Measurements from ENCODE around the gene PSPN. TPM values are rescaled to one million over a fixed set of nuclear protein-coding genes. Genes with fewer than 3 reads are reported as not detected.

The PSPN gene
- total RNA-seq, 1 experiment from 2014 or later = 1.6 TPM

- in situ Hi-C loops (cut with HindIII; ENCODE audit: low pct_unique_long_range_greater_than_20kb, low sequenced_read_pairs) (no loop called here), intact Hi-C loops (cut with micrococcal nuclease; ENCODE audit: unreplicated experiment) (no loop called here)
- Histone ChIP-seq H3K4me3 (ENCODE audit: low read depth in 2 of 2, low read length in 2 of 2) (no peak overlapping the region), H3K4me1 (ENCODE audit: control insufficient read depth, insufficient read depth, low read length) (no peaks in the 10 kb centered on the region), H3K27ac (ENCODE audit: low read length) (no peak overlapping the region), H3K27me3 (ENCODE audit: control insufficient read depth, insufficient read depth, low read length) (no peaks in the 10 kb centered on the region), H3K9me3 (ENCODE audit: control insufficient read depth, insufficient read depth, low read depth, low read length) (no peaks in the 10 kb centered on the region), H3K36me3 (ENCODE audit: control insufficient read depth, insufficient read depth, low read length) (no peaks in the 10 kb centered on the region)
- ChIA-PET CTCF (no interaction called here), POLR2A (no interaction called here)
- BruUV-seq (replicated peaks) = no TSS peak
- TF ChIP-seq TCF7L2 (IDR thresholded peaks at IDR 0.05; ENCODE audit: low read depth, low read length) (no peak), CTCF (IDR thresholded peaks at IDR 0.05) (no peak), REST (IDR thresholded peaks at IDR 0.05; ENCODE audit: insufficient read depth in 1 of 2, low read depth in 2 of 2, low read length in 1 of 2) (no peak), POLR2AphosphoS5 (IDR thresholded peaks at IDR 0.05; ENCODE audit: low read depth, low read length) (no peak), SIN3A (IDR thresholded peaks at IDR 0.05; ENCODE audit: borderline replicate concordance, insufficient read depth, low read depth, low read length) (no peak)
- ATAC-seq (no peak), DNase-seq (ENCODE audit: low read depth, low spot score) (no peak)
Observed at GRCh38 chr19:6334490-6335285, 41.0 kb downstream of the PSPN start.

GRCh38 chr19:6333439-6333838 is 42.3 kb downstream of the PSPN start, which contains the start of gene ACER1:
Gene ACER1, minus strand, starts transcription at chr19:6333612. Its CDS starts 61 bp downstream, at chr19:6333551.
- Histone ChIP-seq H3K27me3 (ENCODE audit: control insufficient read depth, insufficient read depth, low read length) (no peaks in the 10 kb centered on the region), H3K27ac (ENCODE audit: low read length) (no peak within 1 kb of the TSS), H3K4me3 (ENCODE audit: low read depth in 2 of 2, low read length in 2 of 2) (no peak within 1 kb of the TSS), H3K9me3 (ENCODE audit: control insufficient read depth, insufficient read depth, low read depth, low read length) (no peaks in the 10 kb centered on the region), H3K4me1 (ENCODE audit: control insufficient read depth, insufficient read depth, low read length) (no peaks in the 10 kb centered on the region), H3K36me3 (ENCODE audit: control insufficient read depth, insufficient read depth, low read length) (no peaks in the 10 kb centered on the region)
- DNase-seq (ENCODE audit: low read depth, low spot score) (no peak), ATAC-seq (0 out of 2 replicates have a peak, but pooled peaks have one; percentile 38)
- POLR2A ChIA-PET = interaction anchor here (0.5 kb wide), 1 partner anchor 45 kb away, joined by 3 read pairs; no protein-coding TSS in a partner anchor
- TF ChIP-seq TCF7L2 (IDR thresholded peaks at IDR 0.05; ENCODE audit: low read depth, low read length) = no peak
- TF ChIP-seq SIN3A (IDR thresholded peaks at IDR 0.05; ENCODE audit: borderline replicate concordance, insufficient read depth, low read depth, low read length) = no peak
- no peak for TF ChIP-seq REST (IDR thresholded peaks at IDR 0.05; ENCODE audit: insufficient read depth in 1 of 2, low read depth in 2 of 2, low read length in 1 of 2)
- TF ChIP-seq CTCF (IDR thresholded peaks at IDR 0.05) = no peak
- TF ChIP-seq POLR2AphosphoS5 (IDR thresholded peaks at IDR 0.05; ENCODE audit: low read depth, low read length) = no peak
- in situ Hi-C loops (cut with HindIII; ENCODE audit: low pct_unique_long_range_greater_than_20kb, low sequenced_read_pairs) = no loop called here
- CTCF ChIA-PET = interaction anchor here (1.0 kb wide), 1 partner anchor 8 kb away, joined by 5 read pairs; no protein-coding TSS in a partner anchor
- intact Hi-C loops (cut with micrococcal nuclease; ENCODE audit: unreplicated experiment) = no loop called here
- no TSS peak for BruUV-seq (replicated peaks)

Measured in Panc1 (cell line).